Measurements from ENCODE around the gene KCTD10.

Gene KCTD10

DNA sequence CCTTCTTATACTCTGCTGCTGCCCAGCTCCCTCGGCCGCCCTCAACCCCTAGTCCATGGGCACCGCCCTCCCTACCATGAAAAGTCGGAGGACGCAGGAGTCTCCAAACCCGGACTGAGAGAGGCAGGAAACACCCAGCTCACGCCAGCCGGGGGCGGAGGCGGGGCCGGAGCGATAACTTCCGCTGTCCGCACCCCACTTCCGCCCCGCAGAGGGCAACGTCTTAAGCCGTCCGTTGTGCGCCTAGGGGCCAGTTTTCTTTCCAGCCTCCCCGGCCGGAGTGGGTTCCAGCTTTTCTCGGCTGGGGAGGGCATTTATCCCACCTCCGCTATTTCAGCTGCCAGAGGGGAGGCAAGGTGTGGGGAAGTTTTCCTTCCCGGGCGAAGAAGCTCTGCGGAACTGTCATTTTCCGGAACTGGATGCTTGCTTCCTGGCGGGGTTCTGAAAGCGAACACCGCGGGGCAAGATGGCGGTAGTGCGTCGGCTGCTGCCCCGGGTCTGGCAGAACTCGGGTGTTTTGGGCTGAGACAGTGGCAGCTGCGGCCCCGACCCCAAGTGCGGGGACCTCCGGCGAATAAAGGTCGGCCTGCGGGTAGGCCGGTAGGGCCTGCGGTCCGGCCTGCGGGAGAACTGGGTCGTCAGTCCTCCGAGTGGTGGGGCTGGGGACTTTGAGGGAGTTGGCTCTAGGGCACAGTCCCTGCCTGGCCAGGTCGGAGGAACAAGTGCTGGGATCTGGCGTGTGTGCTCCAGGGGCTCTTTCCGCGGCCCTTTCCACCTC is at the start of gene KCTD10, which contains the start of gene UBE3B:
KCTD10 (minus strand) TSS at position 116 of the 778 bp plus-strand sequence; CDS start at position 78, 38 bp downstream.
UBE3B (plus strand) TSS at position 450 of the 778 bp plus-strand sequence. CDS start 5,918 bp downstream, outside the sequence.
- H3K27me3 Mint-ChIP-seq = no peaks in the 10 kb centered on the region
- H3K36me3 Mint-ChIP-seq = peaks cover 6% of the 10 kb centered on the region
- H3K4me3 Mint-ChIP-seq = peak within 1 kb of the TSS; percentile 86
- H3K9me3 Mint-ChIP-seq = no peaks in the 10 kb centered on the region
- DNase-seq = peak; percentile 90
- peaks cover 41% of the 10 kb centered on the region for H3K4me1 Mint-ChIP-seq
- CTCF ChIA-PET = interaction anchor here (2.1 to 2.3 kb wide), 2 partner anchors 9 to 45 kb away, joined by 4 to 7 read pairs; no protein-coding TSS in a partner anchor
- H3K27ac Mint-ChIP-seq = peak within 1 kb of the TSS; percentile 96

- Mint-ChIP-seq H3K36me3 (peaks cover 19% of the 10 kb centered on the region), H3K27ac (no peak overlapping the region), H3K9me3 (no peaks in the 10 kb centered on the region), H3K4me1 (no peaks in the 10 kb centered on the region), H3K4me3 (no peak overlapping the region), H3K27me3 (no peaks in the 10 kb centered on the region)
- DNase-seq = no peak
- CTCF ChIA-PET = interaction anchor here (1.3 to 2.4 kb wide), 4 partner anchors 12 to 252 kb away, joined by 4 to 6 read pairs (median 5); no protein-coding TSS in a partner anchor
Measured at GRCh38 chr12:109525279-109525585, 48.1 kb upstream of the KCTD10 start.

DNA sequence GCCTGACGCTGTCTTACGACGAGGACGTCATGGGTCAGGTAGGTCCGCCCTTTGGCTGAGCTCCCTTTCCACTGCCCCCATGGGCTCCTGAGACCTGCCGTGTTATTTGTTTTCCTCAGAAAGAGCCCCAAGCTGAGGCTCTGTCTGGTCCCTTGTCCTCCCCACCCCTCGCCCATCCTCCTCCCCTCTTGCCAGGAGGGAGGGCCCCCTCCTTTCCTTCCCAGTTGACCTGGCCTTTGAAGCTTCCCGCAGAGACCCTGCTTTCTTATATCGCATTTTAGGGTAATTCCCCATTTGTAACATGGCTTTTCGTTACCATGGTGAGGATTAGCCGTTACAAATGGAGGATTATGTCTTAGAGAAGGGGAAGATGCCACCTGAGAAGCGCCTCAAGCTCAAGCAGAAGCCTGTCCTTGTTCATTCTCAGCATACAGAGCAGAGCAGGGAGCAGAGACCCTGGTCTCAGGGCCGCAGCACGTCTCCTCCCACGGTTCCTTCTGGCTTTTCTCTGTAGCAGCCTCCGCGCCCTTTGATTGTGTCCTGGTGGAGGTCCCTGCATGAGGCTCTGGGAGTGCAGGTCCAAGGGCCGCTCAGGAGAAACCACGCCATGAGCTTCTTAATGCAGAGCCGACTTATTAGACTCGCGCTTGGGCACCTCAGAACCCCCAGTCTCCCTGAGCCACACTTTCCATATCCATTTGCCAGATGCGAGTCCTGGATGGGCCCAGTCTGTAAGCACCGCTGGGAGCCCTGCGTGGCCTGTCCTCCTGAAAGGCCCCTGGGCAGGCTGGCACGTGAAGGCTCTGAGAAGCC is 47.6 kb upstream of the KCTD10 start:
- Mint-ChIP-seq H3K27ac (no peak overlapping the region), H3K36me3 (peaks cover 17% of the 10 kb centered on the region), H3K9me3 (no peaks in the 10 kb centered on the region), H3K27me3 (no peaks in the 10 kb centered on the region), H3K4me3 (no peak overlapping the region), H3K4me1 (no peaks in the 10 kb centered on the region)
- CTCF ChIA-PET = interaction anchor here (1.0 to 2.4 kb wide), 7 partner anchors 13 to 320 kb away, joined by 3 to 6 read pairs (median 5); no protein-coding TSS in a partner anchor
- no peak for DNase-seq

GRCh38 chr12:109523504-109523903 is 46.4 kb upstream of the KCTD10 start:
- no peaks in the 10 kb centered on the region for H3K4me1 Mint-ChIP-seq
- H3K27ac Mint-ChIP-seq = no peak overlapping the region
- CTCF ChIA-PET = interaction anchor here (1.0 to 2.4 kb wide), 5 partner anchors 14 to 322 kb away, joined by 3 to 6 read pairs (median 5); no protein-coding TSS in a partner anchor
- no peak overlapping the region for H3K4me3 Mint-ChIP-seq
- no peaks in the 10 kb centered on the region for H3K27me3 Mint-ChIP-seq
- no peak for DNase-seq
- no peaks in the 10 kb centered on the region for H3K9me3 Mint-ChIP-seq
- H3K36me3 Mint-ChIP-seq = peaks cover 23% of the 10 kb centered on the region

DNA sequence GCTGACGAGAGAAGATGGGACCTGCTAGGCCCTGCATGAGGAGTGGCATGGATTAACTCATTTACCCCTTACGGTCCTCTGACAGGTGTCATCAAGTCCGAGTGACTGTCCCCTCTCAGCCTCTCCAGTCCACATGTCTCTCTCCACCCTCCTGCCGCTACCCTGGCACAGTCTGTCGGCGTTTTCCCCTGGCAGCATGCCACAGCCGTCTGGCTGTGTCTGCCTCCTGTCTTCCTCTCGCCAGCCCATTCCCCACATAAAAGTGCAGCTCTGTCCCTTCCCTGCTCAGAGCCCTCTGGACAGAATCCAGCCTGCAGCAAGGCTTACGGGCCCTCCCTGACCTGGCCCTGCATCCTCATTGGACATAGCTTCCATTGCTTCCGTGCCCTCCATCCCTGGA is 46.0 kb upstream of the KCTD10 start:
- CTCF ChIA-PET = interaction anchor here (1.2 to 1.8 kb wide), 2 partner anchors 75 to 322 kb away, joined by 3 to 6 read pairs; no protein-coding TSS in a partner anchor
- Mint-ChIP-seq H3K36me3 (peaks cover 28% of the 10 kb centered on the region), H3K4me3 (no peak overlapping the region), H3K9me3 (no peaks in the 10 kb centered on the region), H3K4me1 (no peaks in the 10 kb centered on the region), H3K27me3 (no peaks in the 10 kb centered on the region), H3K27ac (no peak overlapping the region)
- no peak for DNase-seq

DNA sequence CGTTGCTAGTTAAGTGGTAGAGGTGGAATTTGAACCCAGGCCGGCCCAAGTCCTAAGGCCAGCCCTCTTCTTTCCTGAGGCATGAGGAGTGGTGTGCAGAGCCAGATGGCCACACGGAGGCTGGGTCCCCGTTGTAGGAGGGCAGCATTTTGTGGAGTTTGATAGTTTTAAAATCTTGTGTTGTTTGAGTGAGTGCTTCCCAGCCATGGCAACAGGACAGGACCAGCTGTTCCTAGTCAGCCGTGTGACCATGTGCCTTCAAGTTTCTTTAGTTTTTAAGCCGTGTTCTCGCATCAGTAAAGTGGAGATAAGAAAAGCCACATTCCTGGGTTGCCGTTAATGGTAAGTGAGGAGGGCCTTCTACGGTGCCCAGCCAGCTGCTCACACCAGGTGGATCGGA is 44.7 kb upstream of the KCTD10 start:
- H3K4me3 Mint-ChIP-seq = no peak overlapping the region
- CTCF ChIA-PET = interaction anchor here (1.3 kb wide), 1 partner anchor 323 kb away, joined by 3 read pairs; no protein-coding TSS in a partner anchor
- no peak for DNase-seq
- H3K36me3 Mint-ChIP-seq = peaks cover 37% of the 10 kb centered on the region
- no peaks in the 10 kb centered on the region for H3K27me3 Mint-ChIP-seq
- H3K9me3 Mint-ChIP-seq = no peaks in the 10 kb centered on the region
- H3K27ac Mint-ChIP-seq = no peak overlapping the region
- H3K4me1 Mint-ChIP-seq = no peaks in the 10 kb centered on the region

DNA sequence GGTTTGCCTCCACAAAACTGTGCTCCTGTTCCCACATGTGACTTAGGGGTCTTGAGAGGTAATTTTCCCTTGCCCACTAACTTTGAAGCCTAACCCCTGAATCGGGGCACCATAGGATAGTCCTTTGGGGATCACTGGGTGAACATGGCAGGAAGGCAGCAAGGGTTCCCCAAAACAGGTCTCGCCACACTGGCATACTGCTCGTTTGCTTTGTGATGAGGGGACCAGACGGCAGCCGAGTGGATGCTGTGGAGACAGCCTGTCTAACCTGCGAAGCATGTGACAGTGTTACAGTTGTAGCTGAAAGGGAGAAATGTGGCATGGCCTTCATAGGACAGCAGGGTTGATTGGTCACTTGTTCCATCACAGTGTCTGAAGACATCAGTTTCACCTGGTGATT is 42.7 kb upstream of the KCTD10 start:
- H3K9me3 Mint-ChIP-seq = no peaks in the 10 kb centered on the region
- no peaks in the 10 kb centered on the region for H3K27me3 Mint-ChIP-seq
- H3K36me3 Mint-ChIP-seq = peaks cover 34% of the 10 kb centered on the region
- no peak overlapping the region for H3K27ac Mint-ChIP-seq
- H3K4me1 Mint-ChIP-seq = no peaks in the 10 kb centered on the region
- no peak for DNase-seq
- no peak overlapping the region for H3K4me3 Mint-ChIP-seq
- CTCF ChIA-PET = interaction anchor here (0.7 to 3.2 kb wide), 7 partner anchors 10 to 340 kb away, joined by 3 to 29 read pairs (median 4); no protein-coding TSS in a partner anchor

DNA sequence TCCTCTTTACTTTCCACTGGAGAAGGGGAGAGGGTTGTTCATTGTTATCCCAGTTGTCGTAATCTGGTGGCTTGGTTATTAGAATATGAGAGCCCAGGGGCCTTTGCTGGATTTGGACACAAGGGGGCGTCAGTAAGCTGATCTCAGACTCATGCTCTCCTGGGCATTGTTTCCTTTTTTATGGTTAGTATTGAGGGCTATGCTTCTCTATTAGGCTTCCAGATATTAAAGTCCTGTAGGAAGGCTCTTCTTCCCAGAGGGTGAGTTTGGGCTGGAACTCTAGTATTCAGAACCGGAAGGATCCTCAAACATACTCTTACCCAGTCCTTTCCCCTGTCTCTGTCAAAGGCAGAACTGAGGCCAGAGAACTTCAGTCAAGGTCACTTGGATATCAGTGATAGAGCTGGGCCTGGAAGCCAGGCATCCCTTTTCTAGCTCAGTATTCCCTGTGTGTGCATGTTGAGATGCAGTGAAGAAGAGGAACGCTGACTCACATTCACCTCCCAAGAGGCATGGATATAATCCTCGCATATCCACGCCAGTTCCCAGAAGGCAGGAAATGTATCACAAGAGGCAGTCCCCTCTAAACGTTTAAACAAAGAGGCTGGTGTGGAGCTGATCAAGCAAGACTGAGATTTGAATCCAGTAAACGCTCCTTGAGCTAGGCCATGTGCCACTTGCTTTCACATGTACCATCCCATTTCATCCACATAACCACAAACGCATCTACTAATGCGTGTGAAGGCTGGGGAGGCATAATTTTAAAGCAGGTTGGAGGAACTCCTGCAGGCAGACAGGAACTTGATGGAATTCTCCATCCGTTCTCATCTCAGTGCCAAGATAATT is 41.9 kb upstream of the KCTD10 start:
- no peak overlapping the region for H3K27ac Mint-ChIP-seq

GRCh38 chr12:109517619-109518018 is 40.5 kb upstream of the KCTD10 start:
- Mint-ChIP-seq H3K27ac (no peak overlapping the region), H3K27me3 (no peaks in the 10 kb centered on the region), H3K4me1 (no peaks in the 10 kb centered on the region), H3K9me3 (no peaks in the 10 kb centered on the region), H3K4me3 (no peak overlapping the region), H3K36me3 (peaks cover 33% of the 10 kb centered on the region)
- CTCF ChIA-PET = interaction anchor here (0.8 to 2.6 kb wide), 7 partner anchors 11 to 328 kb away, joined by 3 to 13 read pairs (median 5); no protein-coding TSS in a partner anchor
- DNase-seq = no peak

More for the DNA sequence above, 41.9 kb upstream of the KCTD10 start:
- H3K36me3 Mint-ChIP-seq = peaks cover 36% of the 10 kb centered on the region
- H3K4me3 Mint-ChIP-seq = no peak overlapping the region
- peak; percentile 75 for DNase-seq
- no peaks in the 10 kb centered on the region for H3K9me3 Mint-ChIP-seq
- H3K4me1 Mint-ChIP-seq = no peaks in the 10 kb centered on the region
- CTCF ChIA-PET = interaction anchor here (0.7 to 3.2 kb wide), 10 partner anchors 10 to 340 kb away, joined by 3 to 29 read pairs (median 4); partner anchors contain the start of gene MVK
- no peaks in the 10 kb centered on the region for H3K27me3 Mint-ChIP-seq

DNA sequence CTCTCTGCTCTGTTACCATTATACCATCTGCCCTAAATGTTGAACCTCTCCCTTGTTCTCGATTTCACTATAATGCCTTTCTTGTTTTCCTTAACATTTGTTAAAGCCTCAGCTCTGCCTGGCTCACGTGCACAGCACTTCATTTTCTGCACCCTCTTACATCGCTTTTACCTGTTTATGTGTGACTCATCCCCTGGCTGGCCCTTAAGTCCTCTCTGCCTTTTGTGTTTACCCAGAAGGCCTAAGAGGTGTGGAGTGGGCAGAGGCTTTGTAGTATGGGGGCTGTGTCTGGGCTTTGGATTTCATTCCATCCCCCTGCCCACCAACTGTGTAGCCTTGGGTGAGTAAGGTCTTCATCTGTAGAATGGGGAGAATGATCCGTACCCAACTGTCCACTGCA is 36.9 kb upstream of the KCTD10 start:
- no peaks in the 10 kb centered on the region for H3K9me3 Mint-ChIP-seq
- no peaks in the 10 kb centered on the region for H3K27me3 Mint-ChIP-seq
- no peak overlapping the region for H3K4me3 Mint-ChIP-seq
- H3K4me1 Mint-ChIP-seq = no peaks in the 10 kb centered on the region
- H3K27ac Mint-ChIP-seq = no peak overlapping the region
- peaks cover 50% of the 10 kb centered on the region for H3K36me3 Mint-ChIP-seq
- CTCF ChIA-PET = no interaction called here
- no peak for DNase-seq

GRCh38 chr12:109513051-109513450 is 36.0 kb upstream of the KCTD10 start:
- H3K4me3 Mint-ChIP-seq = no peak overlapping the region
- no peak for DNase-seq
- no peaks in the 10 kb centered on the region for H3K9me3 Mint-ChIP-seq
- H3K27me3 Mint-ChIP-seq = no peaks in the 10 kb centered on the region
- H3K36me3 Mint-ChIP-seq = peaks cover 49% of the 10 kb centered on the region
- H3K4me1 Mint-ChIP-seq = no peaks in the 10 kb centered on the region
- CTCF ChIA-PET = no interaction called here
- no peak overlapping the region for H3K27ac Mint-ChIP-seq

- Mint-ChIP-seq H3K9me3 (no peaks in the 10 kb centered on the region), H3K27me3 (no peaks in the 10 kb centered on the region), H3K4me3 (no peak overlapping the region), H3K4me1 (no peaks in the 10 kb centered on the region), H3K36me3 (peaks cover 48% of the 10 kb centered on the region), H3K27ac (no peak overlapping the region)
- CTCF ChIA-PET = no interaction called here
- DNase-seq = no peak
Measured at GRCh38 chr12:109512608-109513007, 35.5 kb upstream of the KCTD10 start.

DNA sequence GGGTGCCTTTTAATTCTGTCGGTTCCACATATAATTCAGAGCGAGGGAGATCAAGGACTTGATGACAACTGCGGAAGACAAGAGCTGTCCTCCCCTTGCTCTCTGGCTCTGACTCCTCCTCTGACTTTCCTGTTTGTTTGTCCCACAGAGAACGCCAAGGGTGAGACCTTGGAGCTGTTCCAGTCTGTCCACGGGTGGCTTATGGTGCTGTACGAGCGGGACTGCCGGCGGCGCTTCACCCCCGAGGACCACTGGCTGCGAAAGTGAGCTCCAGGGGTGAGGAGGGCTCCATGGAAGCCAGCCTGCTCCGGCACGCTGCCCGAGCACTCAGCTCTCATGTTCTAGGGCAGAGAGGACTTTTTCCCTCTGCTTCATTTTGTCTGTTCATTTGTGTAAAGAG is 33.1 kb upstream of the KCTD10 start:
- CTCF ChIA-PET = interaction anchor here (1.8 kb wide), 1 partner anchor 264 kb away, joined by 4 read pairs; no protein-coding TSS in a partner anchor
- no peak overlapping the region for H3K27ac Mint-ChIP-seq
- no peak overlapping the region for H3K4me3 Mint-ChIP-seq
- no peaks in the 10 kb centered on the region for H3K27me3 Mint-ChIP-seq
- H3K4me1 Mint-ChIP-seq = no peaks in the 10 kb centered on the region
- H3K36me3 Mint-ChIP-seq = peaks cover 50% of the 10 kb centered on the region
- H3K9me3 Mint-ChIP-seq = no peaks in the 10 kb centered on the region
- no peak for DNase-seq
